Large intestine (tissue), 3 donors: ENCODE measurements around the gene RAVER2. TPM values are rescaled to one million over a fixed set of nuclear protein-coding genes. Genes with fewer than 3 reads are reported as not detected.
"Not testable (repeated sequence)": the region's sequence is repeated elsewhere in the genome, so short reads cannot be mapped to it uniquely, and the experiment has no call there.

Experiments used
- DNase-seq, 2 donors: peaks; one replicate each; pipeline versions ENCODE4 v3.0.0 to v3.0.0-alpha.2; 2013
- H3K27ac ChIP-seq: one replicate; pipeline ENCODE4 v1.5.1; 2013; ENCODE audit warnings: low read length
- H3K27me3 ChIP-seq: 2 replicates; pipeline ENCODE4 v1.6.1; 2013; ENCODE audit warnings: low read length; ENCODE audit not compliant: control insufficient read depth, insufficient read depth
- H3K36me3 ChIP-seq: 2 replicates; pipeline ENCODE4 v1.6.1; 2013; ENCODE audit warnings: low read length; ENCODE audit not compliant: control insufficient read depth, insufficient read depth
- H3K4me1 ChIP-seq: one replicate; pipeline ENCODE4 v1.6.1; 2013; ENCODE audit warnings: low read length; ENCODE audit not compliant: control insufficient read depth, insufficient read depth
- H3K4me3 ChIP-seq: one replicate; pipeline ENCODE4 v1.5.1; 2013; ENCODE audit warnings: low read length
- H3K9me3 ChIP-seq: one replicate; pipeline ENCODE4 v1.6.1; 2013; ENCODE audit warnings: mild to moderate bottlenecking, low read depth, low read length, moderate library complexity; ENCODE audit not compliant: control insufficient read depth
- WGBS: methylation state at CpG from one replicate; pipeline ENCODE4 v1.1.5; 2013; ENCODE audit warnings: low lambda C conversion rate; ENCODE audit not compliant: insufficient coverage; 5-methylcytosine and 5-hydroxymethylcytosine counted together
- polyA plus RNA-seq: library from polyadenylated mRNA; unstranded; fragments of 120-200 nt; gene quantifications from one replicate; pipeline ENCODE4 v1.2.1, GENCODE V29; 2013

The RAVER2 gene
- polyA plus RNA-seq, 1 donor, result 41.7 TPM

- Histone ChIP-seq H3K9me3 (no peaks in the 10 kb centered on the region), H3K4me1 (no peaks in the 10 kb centered on the region), H3K4me3 (no peak overlapping the region), H3K27ac (no peak overlapping the region), H3K36me3 (no peaks in the 10 kb centered on the region), H3K27me3 (no peaks in the 10 kb centered on the region)
- 86% methylated on average over 2 of the region's 2 CpGs for WGBS
- no peak for DNase-seq
Observed at GRCh38 chr1:64712049-64712448, 32.8 kb upstream of the RAVER2 start.

DNA sequence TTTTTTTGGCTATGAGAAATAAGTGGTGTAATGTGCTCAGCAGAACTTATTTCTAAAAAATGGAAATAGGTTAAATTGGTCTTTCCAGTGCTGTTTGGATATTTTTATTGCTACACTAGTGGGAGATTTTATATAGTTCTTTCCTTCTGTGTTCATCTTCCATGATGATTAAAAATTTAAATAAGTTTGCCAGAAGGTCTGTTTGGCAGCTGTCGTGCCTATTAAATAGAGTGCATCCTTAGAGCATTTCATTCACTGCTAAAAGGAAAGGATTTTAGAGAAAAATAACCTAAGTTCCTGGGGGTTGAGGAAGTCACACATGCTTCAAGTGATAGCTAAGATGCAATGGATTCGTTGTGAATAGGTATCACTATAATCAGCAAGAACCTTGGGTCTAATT lies 29.7 kb upstream of the RAVER2 start:
- DNase-seq, result no peak
- Histone ChIP-seq H3K4me3 (no peak overlapping the region), H3K36me3 (no peaks in the 10 kb centered on the region), H3K9me3 (no peaks in the 10 kb centered on the region), H3K4me1 (no peaks in the 10 kb centered on the region), H3K27me3 (no peaks in the 10 kb centered on the region), H3K27ac (no peak overlapping the region)
- WGBS, result no CpG with 5 or more reads among the region's 2 CpGs

GRCh38 chr1:64721135-64721534 lies 23.7 kb upstream of the RAVER2 start:
- Histone ChIP-seq H3K4me1 (no peaks in the 10 kb centered on the region), H3K9me3 (no peaks in the 10 kb centered on the region), H3K4me3 (no peak overlapping the region), H3K36me3 (no peaks in the 10 kb centered on the region), H3K27ac (no peak overlapping the region), H3K27me3 (no peaks in the 10 kb centered on the region)
- DNase-seq, result no peak
- WGBS, result no CpG with 5 or more reads among the region's 2 CpGs

- DNase-seq, result no peak
- H3K4me3 ChIP-seq, result no peak overlapping the region
- no peaks in the 10 kb centered on the region for H3K36me3 ChIP-seq
- 90% methylated on average over 2 of the region's 2 CpGs for WGBS
- no peaks in the 10 kb centered on the region for H3K9me3 ChIP-seq
- no peaks in the 10 kb centered on the region for H3K4me1 ChIP-seq
- H3K27me3 ChIP-seq, result no peaks in the 10 kb centered on the region
- H3K27ac ChIP-seq, result no peak overlapping the region
Observed at GRCh38 chr1:64721576-64722145, 23.2 kb upstream of the RAVER2 start.

DNA sequence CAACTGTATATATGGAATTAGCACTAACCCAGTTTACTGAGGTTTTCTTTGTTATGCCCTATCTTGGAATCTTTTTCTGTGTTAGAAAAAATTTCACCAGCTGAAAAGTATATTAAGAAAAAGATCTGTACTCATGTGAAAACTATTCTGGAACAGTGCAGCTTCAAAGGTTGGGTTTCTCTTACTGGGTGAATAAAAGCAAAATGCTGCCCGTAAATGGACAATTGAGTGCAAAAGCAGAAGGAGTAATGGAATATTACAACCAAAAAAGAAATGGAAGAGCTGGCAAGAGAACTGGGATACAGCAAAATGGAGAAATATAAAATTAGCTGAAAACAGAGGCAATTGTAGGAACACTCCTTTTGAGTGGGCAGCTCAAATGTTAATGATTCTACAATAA lies 17.0 kb upstream of the RAVER2 start:
- Histone ChIP-seq H3K27ac (no peak overlapping the region), H3K4me3 (no peak overlapping the region)

GRCh38 chr1:64733581-64734286 lies 11.1 kb upstream of the RAVER2 start:
- Histone ChIP-seq H3K4me1 (no peaks in the 10 kb centered on the region), H3K9me3 (no peaks in the 10 kb centered on the region), H3K36me3 (no peaks in the 10 kb centered on the region), H3K27ac (no peak overlapping the region), H3K27me3 (no peaks in the 10 kb centered on the region), H3K4me3 (no peak overlapping the region)
- no CpG with 5 or more reads among the region's 3 CpGs for WGBS
- no peak for DNase-seq

More for the DNA sequence above, 17.0 kb upstream of the RAVER2 start:
- WGBS, result 100% methylated on average over 1 of the region's 1 CpG
- no peaks in the 10 kb centered on the region for H3K9me3 ChIP-seq
- no peaks in the 10 kb centered on the region for H3K36me3 ChIP-seq
- H3K27me3 ChIP-seq, result no peaks in the 10 kb centered on the region
- H3K4me1 ChIP-seq, result no peaks in the 10 kb centered on the region
- no peak for DNase-seq

- DNase-seq, result no peak
- 75% methylated on average over 1 of the region's 3 CpGs for WGBS
- H3K4me3 ChIP-seq, result no peak overlapping the region
- no peaks in the 10 kb centered on the region for H3K4me1 ChIP-seq
- H3K36me3 ChIP-seq, result no peaks in the 10 kb centered on the region
- no peaks in the 10 kb centered on the region for H3K27me3 ChIP-seq
- H3K27ac ChIP-seq, result no peak overlapping the region
- no peaks in the 10 kb centered on the region for H3K9me3 ChIP-seq
Observed at GRCh38 chr1:64734287-64734652, 10.6 kb upstream of the RAVER2 start.

GRCh38 chr1:64740687-64741086 lies 4.2 kb upstream of the RAVER2 start:
- not testable (repeated sequence) for H3K4me1 ChIP-seq, H3K9me3 ChIP-seq, H3K36me3 ChIP-seq, H3K27me3 ChIP-seq, H3K27ac ChIP-seq, H3K4me3 ChIP-seq, DNase-seq
- WGBS, result no CpG with 5 or more reads among the region's 1 CpG

GRCh38 chr1:64743954-64744491 lies 852 bp upstream of the RAVER2 start:
- H3K36me3 ChIP-seq, result no peaks in the 10 kb centered on the region
- H3K27me3 ChIP-seq, result no peaks in the 10 kb centered on the region
- no peaks in the 10 kb centered on the region for H3K9me3 ChIP-seq
- peak overlapping the region; percentile 96 for H3K4me3 ChIP-seq
- H3K27ac ChIP-seq, result peak overlapping the region; percentile 75
- no CpG with 5 or more reads among the region's 4 CpGs for WGBS
- peaks cover 7% of the 10 kb centered on the region for H3K4me1 ChIP-seq
- DNase-seq, result no peak

DNA sequence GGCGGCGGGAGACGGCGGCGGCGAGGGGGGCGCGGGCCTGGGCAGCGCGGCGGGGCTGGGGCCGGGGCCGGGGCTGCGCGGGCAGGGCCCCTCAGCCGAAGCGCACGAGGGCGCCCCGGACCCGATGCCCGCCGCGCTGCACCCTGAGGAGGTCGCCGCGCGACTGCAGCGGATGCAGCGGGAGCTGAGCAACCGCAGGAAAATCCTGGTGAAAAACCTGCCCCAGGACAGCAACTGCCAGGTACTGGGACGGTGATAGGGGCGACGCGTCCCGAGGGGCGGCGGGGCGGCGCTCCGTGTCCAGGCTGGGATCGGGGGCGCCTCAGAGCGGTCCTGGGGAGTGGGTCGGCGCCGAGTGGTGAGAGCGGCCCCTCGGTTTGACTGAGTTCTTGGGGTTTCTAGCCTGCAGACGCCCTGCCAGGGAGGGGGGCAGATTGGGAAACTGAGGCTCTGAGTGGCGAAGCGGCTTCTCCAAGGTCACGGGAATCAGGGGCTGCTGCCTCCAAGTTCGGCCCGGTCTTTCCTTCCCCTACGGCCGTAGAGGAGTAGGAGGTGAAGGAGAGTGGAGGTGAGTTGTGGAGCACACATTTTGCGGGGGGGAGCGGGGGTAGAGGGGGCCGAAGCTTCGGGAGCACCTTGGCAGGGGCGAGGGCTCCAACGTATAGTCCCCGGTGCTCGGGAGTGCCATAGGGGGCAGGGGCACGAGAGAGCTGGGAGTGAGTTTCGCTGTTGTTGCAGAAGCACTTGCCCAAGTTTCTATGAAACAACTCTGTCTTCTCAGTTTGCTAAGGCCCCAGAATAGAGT lies 508 bp downstream of the RAVER2 start:
- WGBS, result no CpG with 5 or more reads among the region's 67 CpGs
- peak; percentile 35 to 72 for DNase-seq
- Histone ChIP-seq H3K27ac (peak overlapping the region; percentile 98), H3K27me3 (no peaks in the 10 kb centered on the region), H3K36me3 (no peaks in the 10 kb centered on the region), H3K4me1 (peaks cover 7% of the 10 kb centered on the region), H3K9me3 (no peaks in the 10 kb centered on the region), H3K4me3 (peak overlapping the region; percentile 96)
